ENCODE results near the gene C5orf47. TPM values are rescaled to one million over a fixed set of nuclear protein-coding genes. Genes with fewer than 3 reads are reported as not detected.

Gene C5orf47
- total RNA-seq: not detected in 2 replicates

GRCh38 chr5:173988554-173989431 lies at the start of gene C5orf47:
Gene C5orf47 (plus strand): TSS chr5:173989170. CDS start chr5:173989264, 94 bp downstream.
- no peak for DNase-seq (ENCODE audit: low read depth in 2 of 2)

- DNase-seq (ENCODE audit: low read depth in 2 of 2): no peak
These were observed 48.7 kb upstream of the C5orf47 start for GRCh38 chr5:173940269-173940668.

DNA sequence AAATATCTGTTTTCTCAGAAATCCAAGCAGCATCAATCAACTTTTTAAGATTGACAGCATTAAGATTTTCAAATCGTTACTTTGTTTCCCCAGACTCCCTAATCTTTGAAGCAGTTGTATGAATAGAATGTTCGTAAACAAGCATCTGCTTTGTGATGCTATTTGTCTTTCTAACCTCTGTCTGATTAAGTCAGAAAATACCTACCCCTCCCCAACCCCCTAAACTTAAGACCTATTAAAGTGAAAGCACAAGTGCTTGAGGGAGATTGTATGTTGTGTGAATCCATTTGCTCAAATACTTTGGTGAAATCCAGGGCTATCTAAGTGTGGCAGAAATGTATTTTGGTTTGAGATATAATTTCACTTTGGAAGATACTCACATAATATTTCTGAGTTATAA lies 47.9 kb upstream of the C5orf47 start:
- DNase-seq (ENCODE audit: low read depth in 2 of 2): no peak

DNA sequence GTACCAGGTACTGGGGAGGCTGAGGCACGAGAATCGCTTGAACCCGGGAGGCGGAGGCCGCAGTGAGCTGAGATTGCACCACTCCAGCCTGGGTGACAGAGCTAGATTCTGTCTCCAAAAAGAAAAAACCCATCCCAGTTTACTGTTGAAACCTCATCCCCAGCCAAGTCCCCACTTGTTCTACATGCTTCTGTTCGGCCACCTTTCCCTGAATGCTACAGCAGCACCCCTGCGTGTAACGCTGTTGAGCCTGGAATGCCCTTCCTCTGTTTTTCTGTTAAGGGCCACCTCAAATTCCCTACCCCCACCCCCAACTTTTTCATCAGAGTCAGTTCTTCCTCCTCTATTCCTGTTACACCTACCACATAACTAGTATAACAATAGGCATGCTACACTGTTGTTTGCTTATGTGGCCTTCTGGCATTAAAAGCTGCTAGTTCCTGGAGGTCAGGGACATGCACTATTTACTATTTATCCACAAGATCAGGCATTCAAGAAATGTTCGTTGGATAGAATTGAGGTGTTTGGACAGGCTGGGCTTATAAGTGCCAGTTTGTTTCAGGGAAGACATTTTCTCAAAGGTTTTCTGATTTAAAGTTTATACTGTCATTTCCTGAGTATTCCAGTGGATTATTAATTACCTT lies 47.1 kb upstream of the C5orf47 start:
- DNase-seq (ENCODE audit: low read depth in 2 of 2): peak in 1 of 2 donors; percentile 53

DNA sequence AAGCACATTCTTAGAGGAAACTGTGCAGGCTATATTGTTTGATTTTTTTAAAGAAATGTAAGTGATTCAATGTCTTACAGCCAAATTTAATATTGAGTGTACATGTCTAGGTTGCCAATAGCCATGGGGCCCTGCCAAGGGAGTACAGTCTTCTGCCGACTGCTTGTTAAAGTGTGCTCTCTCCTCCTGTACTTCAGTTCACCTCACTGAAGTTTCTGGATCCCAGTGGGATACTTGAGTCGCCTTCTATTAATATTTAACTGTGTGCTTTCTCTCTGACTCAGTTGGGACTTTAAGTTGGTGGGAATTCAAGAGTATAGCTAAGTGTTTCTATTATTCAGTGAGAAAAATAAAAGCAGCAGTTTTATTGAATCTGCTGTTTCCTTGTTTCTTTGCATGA lies 44.5 kb upstream of the C5orf47 start:
- DNase-seq (ENCODE audit: low read depth in 2 of 2): no peak

- no peak for DNase-seq (ENCODE audit: low read depth in 2 of 2)
These were observed 43.8 kb upstream of the C5orf47 start for GRCh38 chr5:173945160-173945559.

GRCh38 chr5:173946323-173946722 lies 42.6 kb upstream of the C5orf47 start:
- DNase-seq (ENCODE audit: low read depth in 2 of 2): no peak

DNA sequence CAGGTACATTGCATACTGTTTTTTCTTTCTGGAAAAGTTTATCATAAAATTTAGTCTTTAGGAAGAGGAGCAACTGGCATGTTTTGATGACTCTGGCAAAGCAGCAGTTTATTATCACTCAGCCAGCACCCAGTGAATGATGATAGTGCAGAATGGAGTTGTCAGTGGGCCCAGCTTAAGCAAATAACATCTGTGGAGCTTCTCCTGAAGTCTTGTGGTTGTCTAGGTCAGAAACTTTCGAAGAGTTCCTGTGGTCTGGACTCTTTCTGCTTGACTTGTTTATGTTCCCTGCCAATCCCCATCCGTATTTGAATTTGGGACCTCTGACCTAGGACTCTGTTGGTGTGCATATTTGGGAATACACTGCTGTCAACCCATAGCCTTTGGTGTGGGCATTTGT lies 38.1 kb upstream of the C5orf47 start:
- DNase-seq (ENCODE audit: low read depth in 2 of 2): no peak

- no peak for DNase-seq (ENCODE audit: low read depth in 2 of 2)
These were observed 35.4 kb upstream of the C5orf47 start for GRCh38 chr5:173953528-173954090.

- DNase-seq (ENCODE audit: low read depth in 2 of 2): no peak
These were observed 34.1 kb upstream of the C5orf47 start for GRCh38 chr5:173954671-173955521.

DNA sequence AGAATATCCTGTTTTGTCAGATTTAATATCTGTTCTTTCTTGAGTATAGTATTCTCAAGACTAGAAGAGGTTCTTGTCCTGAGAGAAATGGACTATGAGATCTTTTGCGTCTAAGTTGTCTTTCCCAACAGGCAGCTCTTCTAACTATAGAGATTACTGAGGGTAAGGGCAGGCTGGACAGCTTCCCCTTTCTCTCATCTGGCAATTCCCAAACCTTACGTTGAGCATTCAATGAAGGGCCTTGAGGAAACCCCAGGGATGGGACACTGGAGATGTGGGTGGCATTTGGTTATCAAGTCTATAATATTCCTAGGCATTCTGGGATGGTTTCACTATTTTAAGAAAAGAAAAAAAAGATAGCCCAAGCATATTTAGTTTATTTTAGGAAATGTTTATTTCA lies 28.0 kb upstream of the C5orf47 start:
- no peak for DNase-seq (ENCODE audit: low read depth in 2 of 2)

GRCh38 chr5:173961418-173961817 lies 27.6 kb upstream of the C5orf47 start:
- no peak for DNase-seq (ENCODE audit: low read depth in 2 of 2)

GRCh38 chr5:173962436-173962972 lies 26.5 kb upstream of the C5orf47 start:
- DNase-seq (ENCODE audit: low read depth in 2 of 2): no peak

DNA sequence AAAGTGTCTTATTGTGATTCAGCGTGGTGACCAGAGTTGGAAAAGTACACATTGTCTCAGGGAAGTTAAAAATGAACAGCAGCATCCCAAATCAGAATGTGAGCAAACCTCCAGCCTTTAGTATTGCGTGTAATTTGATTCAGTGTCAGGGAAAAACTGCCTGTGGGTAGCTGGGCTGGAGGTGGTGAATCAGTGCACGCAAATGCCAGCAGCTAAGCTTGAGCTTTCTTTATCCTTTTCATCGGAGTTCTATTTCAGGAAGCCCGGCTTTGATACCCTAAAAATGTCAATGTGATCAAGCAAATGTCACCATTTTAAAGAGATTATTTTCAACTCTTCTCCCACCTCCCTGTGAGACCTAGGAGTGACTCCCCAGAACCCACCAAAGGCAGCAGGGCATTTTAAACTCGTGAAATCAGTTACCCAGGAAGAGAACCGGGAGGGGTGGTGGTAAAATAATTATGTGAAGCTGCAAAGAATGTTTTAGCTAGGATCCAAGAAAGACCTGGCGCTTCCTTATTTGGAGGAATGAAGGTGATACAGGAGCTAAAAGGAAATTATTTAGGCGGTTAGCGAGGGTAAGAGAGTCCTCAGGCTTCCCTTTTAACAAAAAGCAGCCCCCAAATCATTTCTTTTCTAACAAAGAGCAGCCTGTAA lies 25.7 kb upstream of the C5orf47 start:
- no peak for DNase-seq (ENCODE audit: low read depth in 2 of 2)

DNA sequence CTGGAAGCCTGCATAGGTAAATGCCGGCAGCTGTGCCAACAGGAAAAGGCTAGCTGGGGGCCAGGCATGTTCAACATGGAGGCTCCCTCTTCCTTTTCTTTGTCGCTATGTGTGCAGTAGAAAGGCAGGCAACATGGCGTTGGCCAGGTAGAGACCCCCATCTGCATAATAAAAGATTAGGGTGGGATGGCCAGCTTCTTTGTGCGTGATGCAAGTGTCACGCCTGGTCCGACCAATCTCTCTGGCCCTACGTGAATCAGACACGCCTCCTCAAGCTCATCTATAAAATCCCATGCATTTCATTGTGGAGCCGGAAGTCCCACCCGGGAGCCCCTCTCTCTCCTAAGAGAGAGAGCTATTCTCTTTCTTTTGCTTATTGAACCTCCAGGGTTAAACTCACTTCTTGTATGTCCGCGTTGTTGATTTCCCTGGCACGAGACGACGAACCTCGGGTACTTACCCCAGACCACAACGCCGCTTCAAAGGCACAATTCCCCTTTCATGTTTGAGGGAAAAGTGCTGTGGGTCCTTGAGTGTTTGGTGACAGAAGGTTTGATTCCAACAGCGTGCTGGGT lies 25.0 kb upstream of the C5orf47 start:
- DNase-seq (ENCODE audit: low read depth in 2 of 2): peak in 1 of 2 donors; percentile 8

- no peak for DNase-seq (ENCODE audit: low read depth in 2 of 2)
These were observed 24.5 kb upstream of the C5orf47 start for GRCh38 chr5:173964506-173964905.

- no peak for DNase-seq (ENCODE audit: low read depth in 2 of 2)
These were observed 21.7 kb upstream of the C5orf47 start for GRCh38 chr5:173967241-173967640.

DNA sequence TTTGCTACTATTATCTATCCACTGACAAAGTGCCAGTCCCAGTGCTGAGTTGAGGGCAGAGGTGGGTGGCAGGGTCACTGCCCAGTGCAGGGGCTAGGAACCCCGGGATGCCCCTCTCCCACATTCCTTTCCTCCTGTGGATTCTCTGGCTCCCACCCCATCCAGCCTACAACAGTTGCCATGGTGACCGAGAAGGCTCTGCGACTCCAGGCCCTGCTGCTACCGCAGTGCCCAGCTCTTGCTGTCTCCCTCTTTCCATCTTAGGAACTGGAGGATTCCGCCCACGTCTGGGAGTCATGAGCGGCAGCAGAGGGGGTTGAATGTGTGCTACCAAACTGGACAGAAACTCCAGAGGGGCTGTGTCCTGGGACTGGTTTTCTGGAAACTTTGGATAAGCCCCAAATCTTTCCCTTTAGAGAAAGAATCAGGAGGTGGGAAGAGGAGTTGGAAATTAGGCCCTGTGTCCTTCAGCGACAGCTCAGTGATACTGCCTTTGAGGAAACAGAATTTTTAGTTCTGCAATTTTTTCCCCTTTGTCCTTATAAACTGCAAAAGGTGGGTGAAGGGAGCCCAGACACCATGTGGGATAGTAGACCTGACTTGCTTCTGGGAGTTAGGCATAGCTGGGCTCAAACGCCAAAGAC lies 20.7 kb upstream of the C5orf47 start:
- no peak for DNase-seq (ENCODE audit: low read depth in 2 of 2)

DNA sequence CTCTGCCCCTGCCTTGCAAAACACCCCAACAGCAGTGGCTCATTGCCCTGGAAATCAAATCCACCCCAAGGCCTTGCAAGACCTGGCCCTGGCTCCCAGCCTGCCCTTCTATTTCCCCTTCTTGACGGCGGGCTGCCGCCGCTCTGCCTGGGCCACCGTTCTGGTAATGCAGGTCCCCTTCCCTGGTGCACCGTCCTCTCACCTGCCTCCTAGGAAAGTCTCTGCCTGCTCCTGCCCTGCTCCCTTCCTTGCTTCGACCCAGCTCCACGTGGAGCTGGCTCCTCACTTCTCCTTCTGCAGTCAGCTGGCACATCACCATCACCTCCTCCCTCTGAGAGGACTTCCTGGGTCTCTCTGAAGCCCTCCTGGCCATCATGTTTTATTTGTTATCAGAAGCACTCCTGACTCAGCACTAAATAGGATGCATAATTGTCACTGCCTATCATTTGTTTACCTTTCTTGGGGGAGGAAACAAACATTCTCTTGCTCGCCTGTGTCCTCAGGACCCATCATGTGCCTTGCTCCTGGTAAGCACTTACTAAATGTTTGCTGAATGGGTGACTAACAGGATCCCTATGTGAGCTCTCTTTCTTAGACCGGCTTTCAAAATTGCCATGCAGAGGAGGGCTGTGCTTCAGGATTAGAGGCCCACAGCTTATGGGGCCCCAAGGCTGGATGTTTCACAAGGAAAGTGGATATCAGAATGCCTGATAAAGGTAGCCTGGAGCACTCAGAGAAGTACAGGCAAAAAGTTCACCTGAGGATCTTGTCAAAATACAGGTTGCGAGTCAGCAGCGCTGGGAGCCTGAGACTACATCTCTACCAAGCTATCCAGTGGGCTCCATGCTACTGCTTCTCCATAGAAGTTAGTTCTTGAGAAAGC lies 19.6 kb upstream of the C5orf47 start:
- no peak for DNase-seq (ENCODE audit: low read depth in 2 of 2)
